Mucosa of stomach (tissue), 1 donor: ENCODE results near the gene CYS1.

ENCODE experiments used
- H3K27me3 ChIP-seq: one replicate; pipeline ENCODE4 v1.7.0; 2013; ENCODE audit warnings: mild to moderate bottlenecking, low read length; ENCODE audit not compliant: control insufficient read depth, insufficient read depth
- H3K36me3 ChIP-seq: one replicate; pipeline ENCODE4 v1.7.0; 2013; ENCODE audit warnings: low read length; ENCODE audit not compliant: control insufficient read depth, insufficient read depth
- H3K4me1 ChIP-seq: one replicate; pipeline ENCODE4 v1.7.0; 2013; ENCODE audit warnings: mild to moderate bottlenecking, low read length; ENCODE audit not compliant: control insufficient read depth, insufficient read depth
- H3K4me3 ChIP-seq: one replicate; pipeline ENCODE4 v1.7.0; 2013; ENCODE audit warnings: low read length
- H3K9ac ChIP-seq: one replicate; pipeline ENCODE4 v1.7.0; 2013; ENCODE audit warnings: mild to moderate bottlenecking, low read length, moderate library complexity
- H3K9me3 ChIP-seq: one replicate; pipeline ENCODE4 v1.7.0; 2013; ENCODE audit warnings: mild to moderate bottlenecking, low read length, moderate library complexity; ENCODE audit not compliant: control insufficient read depth
- donor health status: Pancreatic carcinoma.

Gene CYS1

GRCh38 chr2:10030311-10030736 is 49.9 kb downstream of the CYS1 start:
- H3K9me3 ChIP-seq, result no peaks in the 10 kb centered on the region
- H3K4me1 ChIP-seq, result peaks cover 29% of the 10 kb centered on the region
- H3K4me3 ChIP-seq, result no peak overlapping the region
- H3K9ac ChIP-seq, result no peak overlapping the region
- no peaks in the 10 kb centered on the region for H3K36me3 ChIP-seq
- H3K27me3 ChIP-seq, result peaks cover 4% of the 10 kb centered on the region

- H3K9ac ChIP-seq, result peak overlapping the region; percentile 52
- H3K9me3 ChIP-seq, result no peaks in the 10 kb centered on the region
- H3K4me3 ChIP-seq, result no peak overlapping the region
- H3K27me3 ChIP-seq, result peaks cover 4% of the 10 kb centered on the region
- H3K4me1 ChIP-seq, result peaks cover 25% of the 10 kb centered on the region
- H3K36me3 ChIP-seq, result no peaks in the 10 kb centered on the region
These were observed 50.4 kb downstream of the CYS1 start for GRCh38 chr2:10029875-10030223.

GRCh38 chr2:10028988-10029874 is 51.0 kb downstream of the CYS1 start:
- peaks cover 20% of the 10 kb centered on the region for H3K4me1 ChIP-seq
- H3K27me3 ChIP-seq, result peaks cover 4% of the 10 kb centered on the region
- H3K4me3 ChIP-seq, result no peak overlapping the region
- no peaks in the 10 kb centered on the region for H3K9me3 ChIP-seq
- no peaks in the 10 kb centered on the region for H3K36me3 ChIP-seq
- peak overlapping the region; percentile 52 for H3K9ac ChIP-seq

- no peak overlapping the region for H3K4me3 ChIP-seq
- H3K4me1 ChIP-seq, result peaks cover 20% of the 10 kb centered on the region
- H3K27me3 ChIP-seq, result peaks cover 4% of the 10 kb centered on the region
- H3K9me3 ChIP-seq, result no peaks in the 10 kb centered on the region
- H3K36me3 ChIP-seq, result no peaks in the 10 kb centered on the region
- H3K9ac ChIP-seq, result no peak overlapping the region
These were observed 51.7 kb downstream of the CYS1 start for GRCh38 chr2:10028407-10028987.

GRCh38 chr2:10027660-10028330 is 52.4 kb downstream of the CYS1 start:
- H3K4me3 ChIP-seq, result no peak overlapping the region
- no peaks in the 10 kb centered on the region for H3K36me3 ChIP-seq
- H3K27me3 ChIP-seq, result peaks cover 4% of the 10 kb centered on the region
- no peak overlapping the region for H3K9ac ChIP-seq
- H3K9me3 ChIP-seq, result no peaks in the 10 kb centered on the region
- peaks cover 20% of the 10 kb centered on the region for H3K4me1 ChIP-seq

GRCh38 chr2:10026940-10027569 is 53.2 kb downstream of the CYS1 start:
- Histone ChIP-seq H3K4me1 (peaks cover 20% of the 10 kb centered on the region), H3K36me3 (no peaks in the 10 kb centered on the region), H3K27me3 (peaks cover 9% of the 10 kb centered on the region), H3K4me3 (no peak overlapping the region), H3K9ac (no peak overlapping the region), H3K9me3 (no peaks in the 10 kb centered on the region)

- Histone ChIP-seq H3K4me1 (no peaks in the 10 kb centered on the region), H3K9me3 (no peaks in the 10 kb centered on the region), H3K4me3 (no peak overlapping the region), H3K27me3 (peaks cover 5% of the 10 kb centered on the region), H3K36me3 (no peaks in the 10 kb centered on the region), H3K9ac (no peak overlapping the region)
These were observed 57.1 kb downstream of the CYS1 start for GRCh38 chr2:10022966-10023662.

GRCh38 chr2:10022445-10022844 is 57.8 kb downstream of the CYS1 start:
- no peak overlapping the region for H3K4me3 ChIP-seq
- no peak overlapping the region for H3K9ac ChIP-seq
- H3K27me3 ChIP-seq, result peaks cover 5% of the 10 kb centered on the region
- no peaks in the 10 kb centered on the region for H3K9me3 ChIP-seq
- no peaks in the 10 kb centered on the region for H3K36me3 ChIP-seq
- H3K4me1 ChIP-seq, result no peaks in the 10 kb centered on the region

GRCh38 chr2:10022041-10022421 is 58.2 kb downstream of the CYS1 start:
- Histone ChIP-seq H3K27me3 (peaks cover 5% of the 10 kb centered on the region), H3K4me1 (no peaks in the 10 kb centered on the region), H3K9ac (no peak overlapping the region), H3K36me3 (no peaks in the 10 kb centered on the region), H3K9me3 (no peaks in the 10 kb centered on the region), H3K4me3 (no peak overlapping the region)

- Histone ChIP-seq H3K36me3 (no peaks in the 10 kb centered on the region), H3K27me3 (peaks cover 5% of the 10 kb centered on the region), H3K4me3 (no peak overlapping the region), H3K9ac (no peak overlapping the region), H3K9me3 (no peaks in the 10 kb centered on the region), H3K4me1 (no peaks in the 10 kb centered on the region)
These were observed 60.4 kb downstream of the CYS1 start for GRCh38 chr2:10019602-10020400.

GRCh38 chr2:10019174-10019573 is 61.0 kb downstream of the CYS1 start:
- H3K36me3 ChIP-seq, result no peaks in the 10 kb centered on the region
- peaks cover 5% of the 10 kb centered on the region for H3K27me3 ChIP-seq
- no peaks in the 10 kb centered on the region for H3K4me1 ChIP-seq
- no peak overlapping the region for H3K9ac ChIP-seq
- H3K9me3 ChIP-seq, result no peaks in the 10 kb centered on the region
- H3K4me3 ChIP-seq, result no peak overlapping the region
